Hepatocyte (in vitro differentiated cells): ENCODE measurements around the gene RAB6A.

Experiments
- EZH2phosphoT487 ChIP-seq: fragments of 200-600 bp; sonication (generic); IDR thresholded peaks from one replicate; pipeline ENCODE4 v1.6.1; 2018; ENCODE audit warnings: antibody characterized with exemption, mild to moderate bottlenecking, low read depth, moderate library complexity; ENCODE audit not compliant: unreplicated experiment, severe bottlenecking
- TF ChIP-seq, protein P1 (sequence below): fragments of 200-600 bp; sonication (generic); IDR thresholded peaks from 2 replicates; pipeline ENCODE4 v1.5.1; 2016; ENCODE audit warnings: antibody characterized with exemption, mild to moderate bottlenecking; ENCODE audit not compliant: poor library complexity

- TF ChIP-seq, protein P1, sequence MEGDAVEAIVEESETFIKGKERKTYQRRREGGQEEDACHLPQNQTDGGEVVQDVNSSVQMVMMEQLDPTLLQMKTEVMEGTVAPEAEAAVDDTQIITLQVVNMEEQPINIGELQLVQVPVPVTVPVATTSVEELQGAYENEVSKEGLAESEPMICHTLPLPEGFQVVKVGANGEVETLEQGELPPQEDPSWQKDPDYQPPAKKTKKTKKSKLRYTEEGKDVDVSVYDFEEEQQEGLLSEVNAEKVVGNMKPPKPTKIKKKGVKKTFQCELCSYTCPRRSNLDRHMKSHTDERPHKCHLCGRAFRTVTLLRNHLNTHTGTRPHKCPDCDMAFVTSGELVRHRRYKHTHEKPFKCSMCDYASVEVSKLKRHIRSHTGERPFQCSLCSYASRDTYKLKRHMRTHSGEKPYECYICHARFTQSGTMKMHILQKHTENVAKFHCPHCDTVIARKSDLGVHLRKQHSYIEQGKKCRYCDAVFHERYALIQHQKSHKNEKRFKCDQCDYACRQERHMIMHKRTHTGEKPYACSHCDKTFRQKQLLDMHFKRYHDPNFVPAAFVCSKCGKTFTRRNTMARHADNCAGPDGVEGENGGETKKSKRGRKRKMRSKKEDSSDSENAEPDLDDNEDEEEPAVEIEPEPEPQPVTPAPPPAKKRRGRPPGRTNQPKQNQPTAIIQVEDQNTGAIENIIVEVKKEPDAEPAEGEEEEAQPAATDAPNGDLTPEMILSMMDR, result no peak
- no peak for TF ChIP-seq EZH2phosphoT487
Measured at GRCh38 chr11:73758451-73758850, 2.4 kb downstream of the RAB6A start.
